Fibroblast of skin of right quadriceps (primary cell): ENCODE measurements around the gene GIPR.
A peak's percentile ranks its signal among the peaks of the same experiment; 100 is the strongest.
"Not testable (repeated sequence)": the region's sequence is repeated elsewhere in the genome, so short reads cannot be mapped to it uniquely, and the experiment has no call there.

Experiments used
- DNase-seq: peaks from one replicate; pipeline ENCODE4 v3.0.0-alpha.2; 2013

The GIPR gene

GRCh38 chr19:45646345-45646698 is 21.7 kb upstream of the GIPR start:
- no peak for DNase-seq

- DNase-seq = no peak
Observed at GRCh38 chr19:45650722-45651121, 17.3 kb upstream of the GIPR start.

- DNase-seq = no peak
Observed at GRCh38 chr19:45653634-45654033, 14.4 kb upstream of the GIPR start.

GRCh38 chr19:45655073-45655472 is 12.9 kb upstream of the GIPR start:
- no peak for DNase-seq

GRCh38 chr19:45657520-45658167 is 10.4 kb upstream of the GIPR start:
- DNase-seq = no peak

- DNase-seq = no peak
Observed at GRCh38 chr19:45659096-45659729, 8.8 kb upstream of the GIPR start.

DNA sequence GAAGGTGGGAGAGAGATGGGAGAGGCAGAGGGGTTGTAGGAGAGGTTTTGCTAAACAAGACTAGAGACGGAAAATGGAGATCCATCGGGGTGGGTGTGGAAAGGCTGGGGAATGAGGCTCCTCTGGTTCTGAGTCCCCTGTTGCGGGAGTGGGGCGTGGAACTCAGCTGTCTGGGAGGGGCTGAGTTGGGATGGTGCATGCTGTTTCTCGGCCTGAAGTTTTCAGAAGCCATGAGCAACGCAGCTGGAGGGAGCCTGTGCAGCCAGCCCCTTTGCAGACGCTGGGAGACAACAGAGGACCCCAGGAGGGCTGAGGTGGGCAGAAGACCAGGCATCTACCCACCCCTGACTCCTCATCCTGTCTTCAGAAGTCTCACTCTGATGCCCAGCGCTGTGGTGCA is 7.4 kb upstream of the GIPR start:
- no peak for DNase-seq

- no peak for DNase-seq
Observed at GRCh38 chr19:45663800-45664199, 4.2 kb upstream of the GIPR start.

GRCh38 chr19:45664575-45664974 is 3.4 kb upstream of the GIPR start:
- no peak for DNase-seq

DNA sequence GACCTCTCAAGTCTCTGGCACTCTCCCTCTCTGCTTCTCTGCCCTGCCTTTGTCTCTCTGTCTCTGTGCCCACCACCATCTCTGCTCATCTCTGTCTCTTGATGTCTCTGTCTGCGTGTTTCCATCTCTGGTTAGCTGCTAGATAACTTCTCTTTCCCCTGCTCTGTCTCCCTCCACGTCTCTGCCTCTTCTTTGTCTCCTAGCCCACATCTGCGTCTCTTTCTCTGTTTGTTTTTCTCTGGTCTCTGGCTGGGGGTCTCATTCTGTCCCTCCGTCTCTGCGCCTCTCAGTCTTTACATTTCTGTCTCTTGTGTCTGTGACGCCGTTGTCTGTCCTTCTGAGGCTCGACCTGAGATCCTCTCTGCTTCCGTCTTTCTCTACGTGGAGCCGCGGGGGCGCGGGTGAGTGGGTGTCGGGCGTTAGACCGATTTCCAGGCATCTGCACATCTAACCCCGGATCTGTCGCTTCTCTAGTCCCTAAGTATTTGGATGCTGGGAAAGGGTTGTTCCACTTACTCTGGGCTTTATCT is 386 bp downstream of the GIPR start:
- no peak for DNase-seq

GRCh38 chr19:45670670-45671453 is 2.8 kb downstream of the GIPR start:
- peak; percentile 77 for DNase-seq

DNA sequence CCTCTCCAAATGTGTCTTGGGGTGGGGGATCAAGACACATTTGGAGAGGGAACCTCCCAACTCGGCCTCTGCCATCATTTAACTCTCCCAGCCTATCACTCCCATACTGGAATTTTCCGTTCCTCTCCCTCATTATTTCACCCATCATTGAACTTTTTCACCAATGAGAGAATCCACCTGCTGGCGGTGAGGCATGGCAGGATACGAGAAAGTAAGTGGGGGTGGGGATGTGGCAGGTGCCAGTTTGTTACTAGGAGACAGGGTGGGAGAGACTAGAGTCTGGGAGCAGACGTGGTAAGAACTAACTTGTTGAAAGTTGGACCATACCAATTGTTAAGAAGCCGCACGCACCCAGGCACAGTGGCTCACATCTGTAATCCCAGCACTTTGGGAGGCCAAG is 6.9 kb downstream of the GIPR start:
- DNase-seq = no peak

GRCh38 chr19:45676851-45677263 is 8.8 kb downstream of the GIPR start:
- DNase-seq = no peak

- peak; percentile 69 for DNase-seq
Observed at GRCh38 chr19:45677351-45678230, 9.6 kb downstream of the GIPR start.

GRCh38 chr19:45681391-45682015 is 13.5 kb downstream of the GIPR start:
- peak; percentile 65 for DNase-seq

GRCh38 chr19:45682117-45682516 is 14.1 kb downstream of the GIPR start:
- no peak for DNase-seq

GRCh38 chr19:45682908-45683307 is 14.9 kb downstream of the GIPR start:
- no peak for DNase-seq

- not testable (repeated sequence) for DNase-seq
Observed at GRCh38 chr19:45685045-45685444, 17.0 kb downstream of the GIPR start.

- no peak for DNase-seq
Observed at GRCh38 chr19:45687599-45687998, 19.6 kb downstream of the GIPR start.

- peak; percentile 94 for DNase-seq
Observed at GRCh38 chr19:45691516-45692186, 23.6 kb downstream of the GIPR start, which contains the start of gene SNRPD2. Gene SNRPD2, minus strand, starts transcription at chr19:45691953. Its CDS starts 65 bp downstream, at chr19:45691888.
